Measurements from ENCODE around the gene PLA2R1. TPM values are rescaled to one million over a fixed set of nuclear protein-coding genes. Genes with fewer than 3 reads are reported as not detected.

The PLA2R1 gene
- total RNA-seq, 1 experiment from 2014 or later = 5.7 TPM

DNA sequence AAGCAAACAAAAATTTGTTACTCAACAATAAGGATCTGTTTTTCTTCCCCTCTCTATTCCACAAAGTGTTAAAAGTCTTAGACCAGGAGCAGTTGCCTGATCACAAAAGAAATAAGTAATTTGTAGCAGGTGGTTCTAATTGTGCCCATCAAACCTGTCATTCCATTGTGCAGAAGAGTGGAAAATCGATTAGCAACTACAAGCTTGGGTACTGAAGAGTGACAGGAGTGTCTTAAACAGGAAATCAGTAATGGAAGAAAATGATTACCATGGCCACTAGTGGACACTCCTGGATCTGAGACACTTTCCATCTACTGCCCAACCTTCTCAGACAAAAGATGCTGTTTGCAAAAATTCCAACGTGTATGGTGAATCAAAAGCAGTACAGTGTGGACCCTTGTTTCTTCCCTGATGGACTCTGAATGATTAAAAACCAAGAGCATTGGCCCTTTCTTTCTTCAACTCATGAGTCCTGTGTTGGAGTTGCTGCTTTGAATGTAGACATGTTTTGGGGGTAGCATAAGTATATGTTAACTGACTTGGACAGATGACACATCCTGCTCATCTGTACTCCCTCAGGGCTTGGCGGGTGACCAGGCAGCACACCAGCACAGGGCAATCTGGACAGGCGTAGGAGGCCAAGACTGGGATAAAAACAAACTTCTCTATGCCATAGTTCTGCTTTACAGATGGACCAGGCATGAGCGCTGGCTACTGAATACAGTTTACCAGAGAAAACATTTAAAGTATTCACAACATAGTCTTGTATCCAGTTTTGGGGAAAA is 51.9 kb downstream of the PLA2R1 start:
- TF ChIP-seq, protein P1, sequence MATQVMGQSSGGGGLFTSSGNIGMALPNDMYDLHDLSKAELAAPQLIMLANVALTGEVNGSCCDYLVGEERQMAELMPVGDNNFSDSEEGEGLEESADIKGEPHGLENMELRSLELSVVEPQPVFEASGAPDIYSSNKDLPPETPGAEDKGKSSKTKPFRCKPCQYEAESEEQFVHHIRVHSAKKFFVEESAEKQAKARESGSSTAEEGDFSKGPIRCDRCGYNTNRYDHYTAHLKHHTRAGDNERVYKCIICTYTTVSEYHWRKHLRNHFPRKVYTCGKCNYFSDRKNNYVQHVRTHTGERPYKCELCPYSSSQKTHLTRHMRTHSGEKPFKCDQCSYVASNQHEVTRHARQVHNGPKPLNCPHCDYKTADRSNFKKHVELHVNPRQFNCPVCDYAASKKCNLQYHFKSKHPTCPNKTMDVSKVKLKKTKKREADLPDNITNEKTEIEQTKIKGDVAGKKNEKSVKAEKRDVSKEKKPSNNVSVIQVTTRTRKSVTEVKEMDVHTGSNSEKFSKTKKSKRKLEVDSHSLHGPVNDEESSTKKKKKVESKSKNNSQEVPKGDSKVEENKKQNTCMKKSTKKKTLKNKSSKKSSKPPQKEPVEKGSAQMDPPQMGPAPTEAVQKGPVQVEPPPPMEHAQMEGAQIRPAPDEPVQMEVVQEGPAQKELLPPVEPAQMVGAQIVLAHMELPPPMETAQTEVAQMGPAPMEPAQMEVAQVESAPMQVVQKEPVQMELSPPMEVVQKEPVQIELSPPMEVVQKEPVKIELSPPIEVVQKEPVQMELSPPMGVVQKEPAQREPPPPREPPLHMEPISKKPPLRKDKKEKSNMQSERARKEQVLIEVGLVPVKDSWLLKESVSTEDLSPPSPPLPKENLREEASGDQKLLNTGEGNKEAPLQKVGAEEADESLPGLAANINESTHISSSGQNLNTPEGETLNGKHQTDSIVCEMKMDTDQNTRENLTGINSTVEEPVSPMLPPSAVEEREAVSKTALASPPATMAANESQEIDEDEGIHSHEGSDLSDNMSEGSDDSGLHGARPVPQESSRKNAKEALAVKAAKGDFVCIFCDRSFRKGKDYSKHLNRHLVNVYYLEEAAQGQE (IDR thresholded peaks at IDR 0.05; ENCODE audit: insufficient read depth in 1 of 2, low read depth in 2 of 2, low read length in 1 of 2) = no peak
- TF ChIP-seq POLR2AphosphoS5 (IDR thresholded peaks at IDR 0.05; ENCODE audit: low read depth, low read length) = no peak
- no peak for TF ChIP-seq TCF7L2 (IDR thresholded peaks at IDR 0.05; ENCODE audit: low read depth, low read length)
- TF ChIP-seq, protein P2, sequence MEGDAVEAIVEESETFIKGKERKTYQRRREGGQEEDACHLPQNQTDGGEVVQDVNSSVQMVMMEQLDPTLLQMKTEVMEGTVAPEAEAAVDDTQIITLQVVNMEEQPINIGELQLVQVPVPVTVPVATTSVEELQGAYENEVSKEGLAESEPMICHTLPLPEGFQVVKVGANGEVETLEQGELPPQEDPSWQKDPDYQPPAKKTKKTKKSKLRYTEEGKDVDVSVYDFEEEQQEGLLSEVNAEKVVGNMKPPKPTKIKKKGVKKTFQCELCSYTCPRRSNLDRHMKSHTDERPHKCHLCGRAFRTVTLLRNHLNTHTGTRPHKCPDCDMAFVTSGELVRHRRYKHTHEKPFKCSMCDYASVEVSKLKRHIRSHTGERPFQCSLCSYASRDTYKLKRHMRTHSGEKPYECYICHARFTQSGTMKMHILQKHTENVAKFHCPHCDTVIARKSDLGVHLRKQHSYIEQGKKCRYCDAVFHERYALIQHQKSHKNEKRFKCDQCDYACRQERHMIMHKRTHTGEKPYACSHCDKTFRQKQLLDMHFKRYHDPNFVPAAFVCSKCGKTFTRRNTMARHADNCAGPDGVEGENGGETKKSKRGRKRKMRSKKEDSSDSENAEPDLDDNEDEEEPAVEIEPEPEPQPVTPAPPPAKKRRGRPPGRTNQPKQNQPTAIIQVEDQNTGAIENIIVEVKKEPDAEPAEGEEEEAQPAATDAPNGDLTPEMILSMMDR (IDR thresholded peaks at IDR 0.05) = no peak; the same call in 1 of the 2 replicates
- no peak for TF ChIP-seq SIN3A (IDR thresholded peaks at IDR 0.05; ENCODE audit: borderline replicate concordance, insufficient read depth, low read depth, low read length)
- Histone ChIP-seq H3K36me3 (ENCODE audit: control insufficient read depth, insufficient read depth, low read length) (no peaks in the 10 kb centered on the region), H3K4me1 (ENCODE audit: control insufficient read depth, insufficient read depth, low read length) (no peaks in the 10 kb centered on the region), H3K27me3 (ENCODE audit: control insufficient read depth, insufficient read depth, low read length) (no peaks in the 10 kb centered on the region; the same call in 1 of the 2 replicates), H3K27ac (ENCODE audit: low read length) (no peak overlapping the region), H3K4me3 (ENCODE audit: low read depth in 2 of 2, low read length in 2 of 2) (no peak overlapping the region), H3K9me3 (ENCODE audit: control insufficient read depth, insufficient read depth, low read depth, low read length) (no peaks in the 10 kb centered on the region)
- CTCF ChIA-PET = interaction anchor here (0.6 kb wide), 1 partner anchor 102 kb away, joined by 4 read pairs; no protein-coding TSS in a partner anchor
- no TSS peak for BruUV-seq (replicated peaks)
- POLR2A ChIA-PET = no interaction called here
- ATAC-seq (no peak), DNase-seq (ENCODE audit: low read depth, low spot score) (no peak)
- intact Hi-C loops (cut with micrococcal nuclease; ENCODE audit: unreplicated experiment) (no loop called here), in situ Hi-C loops (cut with HindIII; ENCODE audit: low pct_unique_long_range_greater_than_20kb, low sequenced_read_pairs) (no loop called here)

DNA sequence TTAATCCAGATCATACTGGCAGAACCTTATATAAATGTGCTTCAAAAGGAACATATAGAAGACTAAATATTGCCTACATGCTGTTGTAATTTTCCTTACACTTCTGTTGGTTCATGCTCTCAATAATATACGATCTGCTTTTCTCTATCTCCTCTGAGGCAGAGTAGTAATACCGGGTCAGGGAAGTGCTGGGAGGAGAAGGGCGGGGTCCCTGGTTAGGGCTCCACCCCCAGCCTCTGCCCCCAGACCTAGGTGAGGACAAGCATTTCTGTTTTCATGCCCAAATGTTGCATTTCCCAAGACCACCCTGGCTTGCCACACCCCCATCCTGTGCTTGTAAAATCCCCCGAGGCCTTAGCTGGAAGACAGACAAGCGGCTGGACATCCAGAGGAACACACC is 55.3 kb downstream of the PLA2R1 start:
- ChIA-PET CTCF (no interaction called here), POLR2A (interaction anchor here (0.6 kb wide), 1 partner anchor 23 kb away, joined by 3 read pairs; no protein-coding TSS in a partner anchor)
- in situ Hi-C loops (cut with HindIII; ENCODE audit: low pct_unique_long_range_greater_than_20kb, low sequenced_read_pairs) = no loop called here

More for the DNA sequence above, 55.3 kb downstream of the PLA2R1 start:
- H3K4me3 ChIP-seq (ENCODE audit: low read depth in 2 of 2, low read length in 2 of 2) = no peak overlapping the region
- no peaks in the 10 kb centered on the region for H3K27me3 ChIP-seq (ENCODE audit: control insufficient read depth, insufficient read depth, low read length)
- H3K27ac ChIP-seq (ENCODE audit: low read length) = no peak overlapping the region
- no TSS peak for BruUV-seq (replicated peaks)
- no peaks in the 10 kb centered on the region for H3K9me3 ChIP-seq (ENCODE audit: control insufficient read depth, insufficient read depth, low read depth, low read length)
- no peaks in the 10 kb centered on the region for H3K36me3 ChIP-seq (ENCODE audit: control insufficient read depth, insufficient read depth, low read length)
- TF ChIP-seq SIN3A (IDR thresholded peaks at IDR 0.05; ENCODE audit: borderline replicate concordance, insufficient read depth, low read depth, low read length) (no peak), POLR2AphosphoS5 (IDR thresholded peaks at IDR 0.05; ENCODE audit: low read depth, low read length) (no peak), TCF7L2 (IDR thresholded peaks at IDR 0.05; ENCODE audit: low read depth, low read length) (no peak)
- TF ChIP-seq, protein P1 (IDR thresholded peaks at IDR 0.05; ENCODE audit: insufficient read depth in 1 of 2, low read depth in 2 of 2, low read length in 1 of 2) = no peak
- TF ChIP-seq, protein P2 (IDR thresholded peaks at IDR 0.05) = no peak
- ATAC-seq (no peak), DNase-seq (ENCODE audit: low read depth, low spot score) (no peak)
- H3K4me1 ChIP-seq (ENCODE audit: control insufficient read depth, insufficient read depth, low read length) = no peaks in the 10 kb centered on the region
- intact Hi-C loops (cut with micrococcal nuclease; ENCODE audit: unreplicated experiment) = no loop called here

Data from Panc1 (cell line).